Gastrocnemius medialis (tissue), 4 donors: ENCODE results near the gene GNG14.

Experiments
- POLR2A ChIP-seq, 2 donors: fragments of 450-650 bp; IDR thresholded peaks; one replicate each; pipeline ENCODE4 v1.6.1; 2017; ENCODE audit warnings: antibody characterized with exemption in 2 of 2, mild to moderate bottlenecking in 2 of 2, moderate library complexity in 2 of 2
- TF ChIP-seq, protein P1 (sequence below), 5 experiments: fragments of 450-650 bp in 3 of 5; fragments of 200-600 bp in 2 of 5; sonication (generic) in 2 of 5; IDR thresholded peaks in 4 of 5; conservative IDR thresholded peaks in 1 of 5; 1 replicate in 4 of 5; 2 replicates in 1 of 5; pipeline ENCODE4 v1.5.1; 2016 to 2019; ENCODE audit warnings: antibody characterized with exemption in 5 of 5, mild to moderate bottlenecking in 3 of 5, moderate library complexity in 3 of 5

GRCh38 chr19:12695096-12695495 is 7.3 kb downstream of the GNG14 start:
- TF ChIP-seq, protein P1, sequence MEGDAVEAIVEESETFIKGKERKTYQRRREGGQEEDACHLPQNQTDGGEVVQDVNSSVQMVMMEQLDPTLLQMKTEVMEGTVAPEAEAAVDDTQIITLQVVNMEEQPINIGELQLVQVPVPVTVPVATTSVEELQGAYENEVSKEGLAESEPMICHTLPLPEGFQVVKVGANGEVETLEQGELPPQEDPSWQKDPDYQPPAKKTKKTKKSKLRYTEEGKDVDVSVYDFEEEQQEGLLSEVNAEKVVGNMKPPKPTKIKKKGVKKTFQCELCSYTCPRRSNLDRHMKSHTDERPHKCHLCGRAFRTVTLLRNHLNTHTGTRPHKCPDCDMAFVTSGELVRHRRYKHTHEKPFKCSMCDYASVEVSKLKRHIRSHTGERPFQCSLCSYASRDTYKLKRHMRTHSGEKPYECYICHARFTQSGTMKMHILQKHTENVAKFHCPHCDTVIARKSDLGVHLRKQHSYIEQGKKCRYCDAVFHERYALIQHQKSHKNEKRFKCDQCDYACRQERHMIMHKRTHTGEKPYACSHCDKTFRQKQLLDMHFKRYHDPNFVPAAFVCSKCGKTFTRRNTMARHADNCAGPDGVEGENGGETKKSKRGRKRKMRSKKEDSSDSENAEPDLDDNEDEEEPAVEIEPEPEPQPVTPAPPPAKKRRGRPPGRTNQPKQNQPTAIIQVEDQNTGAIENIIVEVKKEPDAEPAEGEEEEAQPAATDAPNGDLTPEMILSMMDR (IDR thresholded peaks at IDR 0.05 in 4 of 5, conservative IDR thresholded peaks at IDR 0.05 in 1 of 5): no peak
- TF ChIP-seq POLR2A (IDR thresholded peaks at IDR 0.05): no peak
